ENCODE measurements around the gene DCTN2.
"Not testable (repeated sequence)": the region's sequence is repeated elsewhere in the genome, so short reads cannot be mapped to it uniquely, and the experiment has no call there.

DCTN2 gene

GRCh38 chr12:57546438-57547287 lies at the start of gene DCTN2:
TSS of gene DCTN2 (minus strand) at chr12:57547192. CDS start at chr12:57547063, 129 bp downstream.
- peak; percentile 99 for DNase-seq

GRCh38 chr12:57593187-57593586 lies 46.2 kb upstream of the DCTN2 start:
- no peak for DNase-seq

- no peak for DNase-seq
These were observed 45.7 kb upstream of the DCTN2 start for GRCh38 chr12:57592551-57593165.

GRCh38 chr12:57591782-57592325 lies 44.9 kb upstream of the DCTN2 start:
- peak; percentile 40 for DNase-seq

- peak; percentile 90 for DNase-seq
These were observed 44.1 kb upstream of the DCTN2 start, which contains the start of gene PIP4K2C for GRCh38 chr12:57590864-57591781. TSS of gene PIP4K2C (plus strand) at chr12:57591192. CDS start at chr12:57591290, 98 bp downstream.

GRCh38 chr12:57590479-57590863 lies 43.5 kb upstream of the DCTN2 start:
- DNase-seq = no peak

- not testable (repeated sequence) for DNase-seq
These were observed 42.1 kb upstream of the DCTN2 start for GRCh38 chr12:57588951-57589610.

- DNase-seq = no peak
These were observed 39.9 kb upstream of the DCTN2 start for GRCh38 chr12:57586832-57587429.

GRCh38 chr12:57586128-57586527 lies 39.1 kb upstream of the DCTN2 start:
- no peak for DNase-seq

- no peak for DNase-seq
These were observed 38.2 kb upstream of the DCTN2 start for GRCh38 chr12:57585156-57585555.

GRCh38 chr12:57584690-57585089 lies 37.7 kb upstream of the DCTN2 start:
- DNase-seq = no peak

GRCh38 chr12:57584050-57584449 lies 37.1 kb upstream of the DCTN2 start:
- DNase-seq = no peak

GRCh38 chr12:57583008-57583831 lies 36.2 kb upstream of the DCTN2 start:
- peak; percentile 91 for DNase-seq

GRCh38 chr12:57582440-57582839 lies 35.4 kb upstream of the DCTN2 start:
- no peak for DNase-seq

- DNase-seq = no peak
These were observed 34.8 kb upstream of the DCTN2 start for GRCh38 chr12:57581802-57582201.

GRCh38 chr12:57580466-57580795 lies 33.4 kb upstream of the DCTN2 start:
- no peak for DNase-seq

GRCh38 chr12:57579677-57580465 lies 32.9 kb upstream of the DCTN2 start:
- DNase-seq = no peak

GRCh38 chr12:57579011-57579410 lies 32.0 kb upstream of the DCTN2 start:
- no peak for DNase-seq

- DNase-seq = no peak
These were observed 31.2 kb upstream of the DCTN2 start for GRCh38 chr12:57577981-57578758.

Measured in OCI-M1 (cell line).